GM15510 (cell line): ENCODE results near the gene GTPBP4.
A peak's percentile ranks its signal among the peaks of the same experiment; 100 is the strongest.

Source experiments
- POLR2A ChIP-seq: IDR thresholded peaks from 3 replicates; pipeline ENCODE4 v1.6.1; 2011; ENCODE audit warnings: borderline replicate concordance; ENCODE audit not compliant: insufficient read length; ENCODE audit errors: extremely low read depth

The GTPBP4 gene

DNA sequence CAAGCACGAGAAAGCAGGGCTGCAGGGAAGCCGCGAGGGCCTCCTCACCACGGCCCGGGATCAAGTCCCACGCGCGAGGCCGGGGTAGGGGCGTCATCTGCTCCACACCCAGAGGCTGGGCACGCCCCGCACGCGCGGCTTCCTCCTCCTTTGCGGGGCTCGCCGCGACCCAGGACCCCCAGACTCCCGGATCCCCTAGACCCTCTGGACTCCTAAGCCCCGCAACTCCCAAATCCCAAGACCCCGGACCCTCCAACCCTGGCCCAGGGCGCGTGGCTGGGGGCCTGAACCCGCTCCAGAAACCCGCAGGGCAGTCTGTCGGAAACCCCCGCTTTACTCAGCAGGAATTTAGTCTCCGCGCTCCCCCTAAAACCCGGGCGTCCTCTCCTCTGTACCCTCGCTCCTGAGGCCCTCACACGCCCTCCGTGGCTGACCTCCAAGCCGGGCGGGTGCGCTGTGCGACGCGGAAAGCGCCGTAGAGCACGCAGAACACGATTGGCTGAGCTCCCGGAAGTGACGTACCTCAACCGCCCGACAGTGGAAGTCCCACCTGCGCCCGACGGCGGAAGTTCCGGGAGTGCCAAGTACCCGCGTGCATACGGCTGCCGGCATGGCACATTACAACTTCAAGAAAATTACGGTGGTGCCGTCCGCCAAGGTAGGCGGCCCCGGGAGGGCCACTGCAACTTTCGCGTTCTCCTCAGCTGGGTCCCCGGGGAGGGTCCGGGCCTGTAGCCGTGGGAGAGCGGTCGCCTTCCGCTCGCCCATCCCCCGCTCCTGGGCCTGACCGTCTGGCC lies at the start of gene GTPBP4:
Gene GTPBP4, plus strand, starts transcription at position 565 of the 797 bp plus-strand sequence. Its CDS starts 46 bp downstream, at position 611.
- peak; percentile 60 for TF ChIP-seq POLR2A

DNA sequence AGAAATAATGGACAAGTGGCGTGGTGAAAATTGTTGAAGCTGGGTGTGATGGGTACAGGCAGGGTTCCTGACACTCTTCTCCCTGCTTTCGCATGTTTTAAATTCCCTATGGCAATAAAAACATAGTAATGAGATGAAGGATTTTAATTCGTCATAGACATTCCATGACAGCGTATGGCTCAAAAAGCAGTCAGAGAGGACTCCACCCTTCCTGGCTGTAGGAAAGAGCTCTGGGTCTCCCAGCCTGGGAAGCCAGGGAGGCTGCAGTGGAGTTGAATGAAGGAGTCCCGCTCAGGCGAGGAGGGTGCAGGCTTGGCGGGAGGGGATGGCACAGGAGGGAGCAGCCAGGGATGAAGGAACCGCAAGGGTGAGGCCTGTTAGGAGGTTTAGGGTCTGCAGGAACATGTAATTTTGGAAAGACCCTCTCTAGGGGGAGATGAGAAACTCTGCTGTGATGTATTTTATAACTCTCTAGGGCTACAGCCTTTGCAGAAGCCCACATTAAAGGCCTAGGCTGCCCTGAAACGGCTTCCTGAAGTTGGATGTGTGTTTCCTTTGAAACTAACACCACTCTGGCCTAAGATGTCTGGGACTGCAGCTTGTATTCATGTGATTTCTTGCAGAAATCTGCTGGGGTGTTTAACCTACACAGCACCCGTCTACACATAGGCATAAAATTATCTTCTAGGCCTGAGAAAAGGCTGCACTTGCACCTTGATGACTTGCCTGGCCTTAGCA lies 49.1 kb upstream of the GTPBP4 start:
- no peak for TF ChIP-seq POLR2A

DNA sequence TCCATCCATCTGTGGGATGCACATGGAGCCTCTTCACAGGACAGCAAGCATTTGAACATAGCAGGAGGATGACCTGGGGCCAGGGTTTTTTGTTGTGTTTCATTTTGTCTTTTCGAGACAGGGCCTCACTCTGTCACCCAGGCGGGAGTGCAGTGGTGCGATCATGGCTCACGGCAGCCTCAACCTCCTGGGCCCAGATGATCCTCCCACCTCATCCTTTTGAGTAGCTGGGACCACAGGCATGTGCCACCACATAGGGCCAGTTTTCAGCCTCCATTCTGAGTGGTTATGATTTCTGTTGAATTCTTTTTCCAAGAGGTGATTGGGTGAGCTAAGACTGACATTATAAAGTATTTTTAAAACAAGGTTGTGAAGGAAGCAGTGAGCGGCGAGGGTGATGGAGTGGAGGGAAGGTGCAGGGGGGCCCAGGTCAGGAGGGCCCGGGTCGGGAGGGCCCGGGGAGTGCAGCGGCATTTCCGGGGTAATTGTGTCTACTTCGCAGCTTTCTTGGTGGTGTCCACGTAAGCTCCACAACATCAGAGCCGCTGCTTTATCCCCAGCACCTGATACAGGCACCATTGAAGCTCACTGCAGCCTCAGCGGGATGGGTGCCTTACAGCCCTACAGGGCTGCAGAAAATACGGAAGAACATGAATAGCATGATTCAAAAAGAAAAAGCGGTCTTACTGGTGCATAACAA lies 44.8 kb upstream of the GTPBP4 start:
- TF ChIP-seq POLR2A = no peak

GRCh38 chr10:944034-944831 lies 44.0 kb upstream of the GTPBP4 start:
- TF ChIP-seq POLR2A = no peak

GRCh38 chr10:945778-946177 lies 42.5 kb upstream of the GTPBP4 start:
- TF ChIP-seq POLR2A = no peak

DNA sequence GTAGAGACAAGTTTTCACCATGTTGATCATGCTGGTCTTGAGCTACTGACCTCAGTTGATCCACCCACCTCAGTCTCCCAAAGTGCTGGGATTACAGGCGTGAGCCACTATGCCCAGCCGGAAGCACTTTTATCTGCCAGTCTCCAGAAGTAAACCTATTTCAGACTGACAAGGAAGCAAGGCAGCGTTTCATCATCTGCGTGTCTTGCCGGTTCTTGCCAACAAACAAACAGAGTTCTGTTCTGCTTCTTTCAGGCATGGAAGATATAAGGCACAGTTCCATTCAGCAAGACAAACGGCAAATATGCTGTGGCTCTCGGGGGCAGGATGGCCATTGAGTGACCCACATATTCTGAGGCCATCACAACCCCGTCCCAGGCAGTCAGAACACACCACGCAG lies 41.2 kb upstream of the GTPBP4 start:
- TF ChIP-seq POLR2A = no peak

DNA sequence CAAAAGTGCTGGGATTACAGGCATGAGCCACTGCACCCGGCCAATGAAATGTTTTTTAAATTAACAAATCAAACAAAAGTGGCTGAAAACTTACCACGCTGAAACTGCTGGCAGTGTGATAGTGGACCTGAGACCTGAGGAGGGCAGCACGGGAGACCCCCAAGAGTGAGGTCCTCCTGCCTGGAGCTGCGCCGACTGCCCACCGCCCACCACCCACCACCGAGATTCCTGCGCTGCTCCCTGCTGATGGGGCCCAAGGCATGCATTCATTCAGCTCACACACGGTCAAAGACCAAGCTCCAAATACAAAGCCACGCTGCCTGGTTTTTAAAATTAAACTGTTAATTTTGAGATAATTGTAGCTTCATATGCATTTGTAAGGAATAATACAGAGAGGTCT lies 40.4 kb upstream of the GTPBP4 start:
- TF ChIP-seq POLR2A = no peak

DNA sequence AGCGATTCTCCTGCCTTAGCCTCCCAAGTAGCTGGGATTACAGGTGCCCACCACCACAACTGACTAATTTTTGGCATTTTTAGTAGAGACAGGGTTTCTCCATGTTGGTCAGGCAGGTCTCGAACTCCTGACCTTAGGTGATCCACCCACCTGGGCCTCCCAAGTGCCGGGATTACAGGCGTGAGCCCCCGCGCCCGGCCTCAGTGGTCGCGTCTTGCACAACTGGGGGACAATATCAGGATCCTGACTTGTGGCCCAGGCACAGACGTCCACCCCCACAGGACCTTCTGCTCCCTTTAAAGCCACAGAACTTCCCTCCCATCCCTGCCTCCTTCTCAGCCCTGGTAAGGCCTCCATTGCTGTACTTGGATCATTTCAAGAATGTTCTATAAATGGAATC lies 39.9 kb upstream of the GTPBP4 start:
- no peak for TF ChIP-seq POLR2A

GRCh38 chr10:949446-949845 lies 38.8 kb upstream of the GTPBP4 start:
- TF ChIP-seq POLR2A = no peak

- no peak for TF ChIP-seq POLR2A
Measured at GRCh38 chr10:953836-954235, 34.4 kb upstream of the GTPBP4 start.

- TF ChIP-seq POLR2A = no peak
Measured at GRCh38 chr10:954396-954795, 33.8 kb upstream of the GTPBP4 start.

- TF ChIP-seq POLR2A = no peak
Measured at GRCh38 chr10:955127-955819, 33.0 kb upstream of the GTPBP4 start.

GRCh38 chr10:955820-956217 lies 32.4 kb upstream of the GTPBP4 start:
- no peak for TF ChIP-seq POLR2A

DNA sequence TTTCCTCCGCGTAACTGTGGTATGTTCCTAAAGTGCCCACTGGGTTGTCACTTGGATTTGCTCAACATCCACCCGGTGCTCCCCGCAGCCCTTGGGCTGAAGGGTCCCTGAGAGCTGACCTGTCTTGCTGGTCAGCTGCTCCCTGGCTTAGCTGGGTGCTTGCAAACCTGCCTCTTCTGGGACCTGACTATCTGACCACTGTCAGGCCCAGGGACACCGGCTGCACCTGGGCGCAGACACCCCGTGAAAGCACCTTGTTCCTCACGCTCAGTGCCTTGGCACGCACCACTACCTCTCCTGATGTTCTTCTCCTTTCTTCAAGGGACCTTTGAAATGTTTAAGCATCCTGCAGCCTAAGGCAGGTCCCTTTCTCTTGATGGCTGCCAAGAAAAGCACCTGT lies 30.1 kb upstream of the GTPBP4 start:
- TF ChIP-seq POLR2A = no peak
